Omental fat pad (tissue), 4 donors: ENCODE measurements around the gene TAOK1. TPM values are rescaled to one million over a fixed set of nuclear protein-coding genes. Genes with fewer than 3 reads are reported as not detected.
A peak's percentile ranks its signal among the peaks of the same experiment; 100 is the strongest.

ENCODE experiments used
- ATAC-seq: fragments of 150-250 bp; one replicate; pipeline ENCODE4 v1.9.1; 2016; ENCODE audit warnings: mild to moderate bottlenecking, moderate library complexity; ENCODE audit not compliant: low FRiP score
- DNase-seq: peaks from one replicate; pipeline ENCODE4 v3.0.0-alpha.2; 2019; ENCODE audit warnings: low spot score
- CTCF ChIP-seq, 3 donors: fragments of 450-650 bp; IDR thresholded peaks; one replicate each; pipeline ENCODE4 v1.5.1; 2016 to 2017; ENCODE audit warnings: antibody characterized with exemption in 3 of 3, mild to moderate bottlenecking in 3 of 3, moderate library complexity in 2 of 3
- total RNA-seq, 4 donors: library from RNA; depleted of rRNA; stranded (reverse); fragments of >200 nt; gene quantifications; one replicate each; pipeline ENCODE4 v1.1.0, GENCODE V29; 2016

The TAOK1 gene
- total RNA-seq, 4 donors from 2014 or later, result 60.3 to 84.2 (median 64.3) TPM

GRCh38 chr17:29591737-29592608 is 201.8 kb downstream of the TAOK1 start:
- DNase-seq, result peak; percentile 70
- TF ChIP-seq CTCF (IDR thresholded peaks at IDR 0.05), result peak in 1 of 3 donors; percentile 79
- ATAC-seq, result peak; percentile 64

GRCh38 chr17:29592850-29593551 is 202.8 kb downstream of the TAOK1 start, which contains the start of gene ANKRD13B:
TSS of gene ANKRD13B (plus strand) at chr17:29593132. CDS start at chr17:29593622, 490 bp downstream.
- ATAC-seq (no peak), DNase-seq (no peak)
- TF ChIP-seq CTCF (IDR thresholded peaks at IDR 0.05), result no peak

- TF ChIP-seq CTCF (IDR thresholded peaks at IDR 0.05), result no peak
- no peak for DNase-seq
- ATAC-seq, result no peak
Measured at GRCh38 chr17:29593591-29594518, 203.7 kb downstream of the TAOK1 start.

- DNase-seq (no peak), ATAC-seq (no peak)
- TF ChIP-seq CTCF (IDR thresholded peaks at IDR 0.05), result no peak
Measured at GRCh38 chr17:29594519-29595090, 204.4 kb downstream of the TAOK1 start.

GRCh38 chr17:29595107-29595942 is 205.2 kb downstream of the TAOK1 start:
- ATAC-seq, result no peak
- no peak for DNase-seq
- no peak for TF ChIP-seq CTCF (IDR thresholded peaks at IDR 0.05)
